GM12873 (cell line): ENCODE data around the gene DBI.

ENCODE experiments used
- CTCF ChIP-seq: IDR thresholded peaks from 2 replicates; pipeline ENCODE4 v1.5.1; 2012; ENCODE audit warnings: low read depth, mild to moderate bottlenecking, moderate library complexity, low read length, control low read depth; ENCODE audit not compliant: insufficient read depth; ENCODE audit errors: missing control alignments

DBI gene

GRCh38 chr2:119376810-119377209 is 10.0 kb downstream of the DBI start:
- no peak for TF ChIP-seq CTCF

DNA sequence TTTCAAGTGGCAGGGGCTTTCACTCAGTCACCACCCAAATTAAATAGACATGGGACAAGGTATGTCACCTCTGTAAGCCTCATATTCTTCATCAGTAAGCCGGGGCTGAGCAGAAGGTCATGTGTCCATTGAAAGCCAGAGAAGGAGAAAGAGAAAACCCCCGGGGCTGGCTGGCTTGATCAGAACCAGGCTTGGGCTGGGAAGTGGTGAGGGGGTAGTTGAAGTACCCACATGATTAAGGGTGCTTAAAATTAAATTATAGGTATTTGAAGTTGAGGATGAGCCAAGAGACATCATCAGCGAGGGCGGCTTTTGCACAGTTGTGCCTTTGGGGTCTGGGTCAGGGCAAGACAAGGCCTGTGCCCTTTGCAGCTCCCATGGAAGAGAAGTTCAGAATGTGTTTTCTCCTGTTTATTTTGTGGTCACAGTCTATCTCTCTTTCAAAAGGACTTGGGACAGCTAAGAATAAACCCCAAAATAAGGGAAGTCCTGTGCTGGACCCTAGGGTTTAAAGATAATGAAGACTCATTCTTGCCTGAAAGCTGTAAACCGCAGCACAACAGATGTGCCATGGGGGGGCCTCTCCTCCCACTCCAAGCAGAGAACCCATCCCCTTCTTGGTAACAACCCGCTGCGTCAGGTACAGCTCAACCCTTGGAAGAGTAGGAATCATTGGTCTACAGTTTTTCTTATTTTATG is 10.7 kb downstream of the DBI start:
- TF ChIP-seq CTCF = no peak

GRCh38 chr2:119377993-119378345 is 11.2 kb downstream of the DBI start:
- no peak for TF ChIP-seq CTCF

DNA sequence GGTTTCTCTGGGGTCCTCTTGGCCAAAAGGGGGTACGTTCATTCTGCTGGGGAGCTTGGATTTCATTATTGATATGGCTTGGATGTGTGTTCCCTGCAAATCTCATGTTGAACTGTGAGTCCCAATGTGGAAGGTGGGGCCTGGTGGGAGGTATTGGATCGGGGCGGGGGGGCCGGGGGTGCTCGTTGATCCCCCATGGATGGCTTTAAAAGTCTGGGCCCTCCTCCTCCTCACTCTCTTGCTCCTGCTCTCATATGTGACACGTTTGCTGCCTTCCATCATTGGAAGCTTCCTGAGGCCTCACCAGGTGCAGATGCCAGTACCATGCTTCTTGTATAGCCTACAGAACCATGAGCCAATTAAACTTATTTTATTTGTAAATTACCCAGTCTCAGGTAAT is 11.8 kb downstream of the DBI start:
- no peak for TF ChIP-seq CTCF

- no peak for TF ChIP-seq CTCF
These were observed 16.8 kb downstream of the DBI start for GRCh38 chr2:119383410-119384140.

- no peak for TF ChIP-seq CTCF
These were observed 18.2 kb downstream of the DBI start for GRCh38 chr2:119384971-119385370.

- no peak for TF ChIP-seq CTCF
These were observed 18.7 kb downstream of the DBI start for GRCh38 chr2:119385466-119385865.
